Vagina (tissue), 2 donors: Measurements from ENCODE around the gene NCKAP5L. TPM values are rescaled to one million over a fixed set of nuclear protein-coding genes. Genes with fewer than 3 reads are reported as not detected.
"Not testable (repeated sequence)": the region's sequence is repeated elsewhere in the genome, so short reads cannot be mapped to it uniquely, and the experiment has no call there.

Experiments used
- DNase-seq, 2 donors: peaks; one replicate each; pipeline ENCODE4 v3.0.0-alpha.2; 2017; ENCODE audit errors: extremely low spot score in 2 of 2
- H3K27ac ChIP-seq: fragments of 200-600 bp; sonication (generic); one replicate; pipeline ENCODE4 v1.5.1; 2019
- H3K27me3 ChIP-seq: fragments of 200-600 bp; sonication (generic); one replicate; pipeline ENCODE4 v1.5.1; 2019
- H3K36me3 ChIP-seq, 2 donors: fragments of 200-600 bp; sonication (generic); one replicate each; pipeline ENCODE4 v1.5.1; 2017 to 2019
- H3K4me1 ChIP-seq: fragments of 200-600 bp; sonication (generic); one replicate; pipeline ENCODE4 v1.5.1; 2019
- H3K4me3 ChIP-seq, 2 donors: fragments of 200-600 bp; sonication (generic); 1 replicate in 1 of 2; 2 replicates in 1 of 2; pipeline ENCODE4 v1.5.1; 2016 to 2019
- H3K9me3 ChIP-seq: fragments of 200-600 bp; sonication (generic); one replicate; pipeline ENCODE4 v1.5.1; 2019
- POLR2A ChIP-seq, 2 donors: fragments of 450-650 bp; IDR thresholded peaks; one replicate each; pipeline ENCODE4 v1.6.1; 2017; ENCODE audit warnings: antibody characterized with exemption in 2 of 2, mild to moderate bottlenecking in 2 of 2, moderate library complexity in 2 of 2
- POLR2AphosphoS5 ChIP-seq, 2 donors: sonication (generic); formaldehyde crosslinking; IDR thresholded peaks; one replicate each; pipeline ENCODE4 v1.9.0; 2017; ENCODE audit warnings: antibody characterized with exemption in 2 of 2, mild to moderate bottlenecking in 2 of 2, low read depth in 1 of 2; ENCODE audit not compliant: insufficient read depth in 1 of 2
- intact Hi-C: fragments of 100-400 bp; cut with DNase I; formaldehyde crosslinking; loops from one replicate; pipeline ENCODE4 v1.15.1; 2023
- total RNA-seq: library from RNA; depleted of rRNA; stranded (reverse); fragments of >200 nt; gene quantifications from one replicate; pipeline ENCODE4 v1.2.3, GENCODE V29; 2016
- TF ChIP-seq, protein P1 (sequence below), 3 experiments: fragments of 450-650 bp in 2 of 3; fragments of 200-600 bp in 1 of 3; sonication (generic) in 1 of 3; IDR thresholded peaks; one replicate each; pipeline ENCODE4 v1.5.1; 2017 to 2019; ENCODE audit warnings: antibody characterized with exemption in 3 of 3, mild to moderate bottlenecking in 2 of 3, moderate library complexity in 2 of 3

Gene NCKAP5L
- total RNA-seq, 1 donor from 2014 or later: 15.7 TPM

DNA sequence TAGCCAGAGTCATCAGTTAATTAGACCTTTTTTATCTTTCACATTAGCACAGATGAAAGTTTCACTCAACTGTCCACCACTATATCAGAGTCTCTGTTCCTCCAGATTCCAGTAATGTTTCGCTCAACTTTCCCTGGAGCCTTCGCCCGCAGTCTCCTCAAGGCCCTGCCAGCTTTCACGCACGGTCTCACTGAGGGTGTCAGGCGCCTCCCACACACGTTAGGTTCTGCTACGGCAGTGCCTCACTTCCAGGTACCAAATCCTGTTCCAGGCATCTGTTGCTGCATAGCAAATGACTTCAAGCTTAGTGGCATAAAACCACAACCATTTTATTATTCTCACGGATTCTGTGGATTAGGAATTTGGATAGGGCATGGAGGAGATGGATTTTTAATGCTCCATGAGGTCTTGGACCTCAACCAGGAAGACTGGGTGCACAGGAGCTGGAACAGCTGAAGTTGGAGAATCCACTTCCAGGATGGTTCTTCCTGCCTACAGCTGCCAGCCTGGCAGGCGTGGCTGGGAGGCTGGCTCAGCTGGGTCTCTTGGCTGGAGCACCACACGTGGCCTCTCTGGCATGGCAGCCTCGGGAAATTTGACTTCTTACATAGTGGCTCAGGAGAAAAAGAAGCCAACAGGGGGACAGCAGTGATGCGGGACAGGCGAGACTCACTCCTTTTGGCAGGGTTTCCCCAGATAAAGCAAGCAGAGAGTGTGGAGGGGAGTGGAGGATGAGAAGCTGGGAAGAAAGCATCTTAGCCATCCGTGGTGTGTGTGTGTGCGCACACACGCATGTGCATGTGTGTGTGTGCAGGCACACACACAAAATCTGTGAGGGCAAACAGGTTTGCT is 36.0 kb upstream of the NCKAP5L start:
- DNase-seq: peak in 1 of 2 donors; percentile 49
- H3K27ac ChIP-seq: no peak overlapping the region
- peaks cover 21% of the 10 kb centered on the region for H3K4me1 ChIP-seq
- no peaks in the 10 kb centered on the region for H3K36me3 ChIP-seq
- intact Hi-C loops: loop anchor here (10.0 kb wide), 1 partner anchor 211 kb away; no protein-coding TSS in a partner anchor
- no peaks in the 10 kb centered on the region for H3K27me3 ChIP-seq
- H3K4me3 ChIP-seq: no peak overlapping the region
- H3K9me3 ChIP-seq: no peaks in the 10 kb centered on the region
- TF ChIP-seq POLR2A (IDR thresholded peaks at IDR 0.05) (no peak), POLR2AphosphoS5 (IDR thresholded peaks at IDR 0.05; ENCODE audit: insufficient read depth in 1 of 2, low read depth in 1 of 2) (no peak)
- TF ChIP-seq, protein P1, sequence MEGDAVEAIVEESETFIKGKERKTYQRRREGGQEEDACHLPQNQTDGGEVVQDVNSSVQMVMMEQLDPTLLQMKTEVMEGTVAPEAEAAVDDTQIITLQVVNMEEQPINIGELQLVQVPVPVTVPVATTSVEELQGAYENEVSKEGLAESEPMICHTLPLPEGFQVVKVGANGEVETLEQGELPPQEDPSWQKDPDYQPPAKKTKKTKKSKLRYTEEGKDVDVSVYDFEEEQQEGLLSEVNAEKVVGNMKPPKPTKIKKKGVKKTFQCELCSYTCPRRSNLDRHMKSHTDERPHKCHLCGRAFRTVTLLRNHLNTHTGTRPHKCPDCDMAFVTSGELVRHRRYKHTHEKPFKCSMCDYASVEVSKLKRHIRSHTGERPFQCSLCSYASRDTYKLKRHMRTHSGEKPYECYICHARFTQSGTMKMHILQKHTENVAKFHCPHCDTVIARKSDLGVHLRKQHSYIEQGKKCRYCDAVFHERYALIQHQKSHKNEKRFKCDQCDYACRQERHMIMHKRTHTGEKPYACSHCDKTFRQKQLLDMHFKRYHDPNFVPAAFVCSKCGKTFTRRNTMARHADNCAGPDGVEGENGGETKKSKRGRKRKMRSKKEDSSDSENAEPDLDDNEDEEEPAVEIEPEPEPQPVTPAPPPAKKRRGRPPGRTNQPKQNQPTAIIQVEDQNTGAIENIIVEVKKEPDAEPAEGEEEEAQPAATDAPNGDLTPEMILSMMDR (IDR thresholded peaks at IDR 0.05): no peak

- intact Hi-C loops: loop anchor here (10.0 kb wide), 1 partner anchor 214 kb away; no protein-coding TSS in a partner anchor
Observed at GRCh38 chr12:49860921-49861320, 32.7 kb upstream of the NCKAP5L start.

DNA sequence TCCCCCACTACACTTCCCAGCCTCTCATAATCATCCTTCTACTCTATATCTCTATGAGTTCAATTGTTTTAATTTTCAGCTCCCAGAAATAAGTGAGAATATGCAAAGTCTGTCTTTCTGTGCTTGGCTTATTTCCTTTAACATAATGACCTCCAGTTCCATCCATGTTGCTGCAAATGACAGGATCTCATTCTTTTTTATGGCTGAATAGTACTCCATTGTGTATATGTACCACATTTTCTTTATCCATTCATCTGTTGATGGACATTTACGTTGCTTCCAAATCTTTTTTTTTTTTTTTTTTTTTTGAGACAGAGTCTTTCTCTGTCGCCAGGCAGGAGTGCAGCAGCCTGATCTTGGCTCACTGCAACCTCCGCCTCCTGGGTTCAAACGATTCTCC is 27.7 kb upstream of the NCKAP5L start:
- intact Hi-C loops, H3K4me1 ChIP-seq, H3K36me3 ChIP-seq, H3K27me3 ChIP-seq, H3K4me3 ChIP-seq, H3K27ac ChIP-seq, H3K9me3 ChIP-seq, DNase-seq: not testable (repeated sequence)

More at GRCh38 chr12:49860921-49861320, 32.7 kb upstream of the NCKAP5L start:
- H3K4me3 ChIP-seq, H3K36me3 ChIP-seq, DNase-seq, H3K9me3 ChIP-seq, H3K27me3 ChIP-seq, H3K4me1 ChIP-seq, H3K27ac ChIP-seq: not testable (repeated sequence)

DNA sequence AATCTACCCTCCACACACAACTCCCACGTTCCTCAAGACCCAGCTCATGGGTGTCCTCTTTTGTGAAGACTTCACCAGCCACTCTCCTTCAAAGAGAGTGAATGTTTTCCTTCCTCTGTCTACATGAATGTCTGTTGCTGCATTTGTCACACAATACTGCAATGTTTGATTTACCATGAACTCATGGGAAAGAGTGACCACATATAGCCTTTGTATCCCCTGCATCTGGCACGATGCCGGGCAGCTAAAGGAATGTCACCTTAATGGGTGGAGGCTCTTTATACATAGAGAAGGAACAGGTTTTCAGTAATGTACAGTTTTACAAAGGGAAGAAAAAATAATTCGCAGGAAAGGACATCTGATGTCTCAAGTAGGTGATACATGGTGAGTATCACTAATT is 26.8 kb upstream of the NCKAP5L start:
- no peaks in the 10 kb centered on the region for H3K27me3 ChIP-seq
- DNase-seq: no peak
- TF ChIP-seq POLR2A (IDR thresholded peaks at IDR 0.05) (no peak), POLR2AphosphoS5 (IDR thresholded peaks at IDR 0.05; ENCODE audit: insufficient read depth in 1 of 2, low read depth in 1 of 2) (no peak)
- TF ChIP-seq, protein P1 (IDR thresholded peaks at IDR 0.05): no peak
- H3K4me1 ChIP-seq: no peaks in the 10 kb centered on the region
- no peak overlapping the region for H3K4me3 ChIP-seq
- no peaks in the 10 kb centered on the region for H3K36me3 ChIP-seq
- H3K9me3 ChIP-seq: no peaks in the 10 kb centered on the region
- no peak overlapping the region for H3K27ac ChIP-seq
- intact Hi-C loops: no loop called here

DNA sequence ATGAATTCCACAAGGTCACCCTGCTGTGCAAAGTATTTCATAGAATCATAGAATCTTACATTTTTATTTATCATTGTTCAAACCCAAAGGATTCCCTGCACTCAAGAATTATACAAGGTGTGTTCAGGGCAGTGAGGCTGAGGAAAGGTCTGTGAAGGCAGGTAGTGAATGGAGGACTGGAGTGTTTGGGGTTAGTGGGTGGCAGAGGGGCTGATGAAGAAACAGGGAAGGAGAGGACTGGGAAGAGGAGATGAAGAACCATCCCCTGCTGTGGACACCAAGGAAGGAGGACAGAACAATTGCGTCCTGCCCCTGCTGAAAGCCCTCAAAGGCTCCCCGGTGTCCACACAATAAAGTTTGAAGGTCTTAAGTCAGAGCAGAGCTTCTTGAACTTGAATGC is 25.5 kb upstream of the NCKAP5L start:
- TF ChIP-seq POLR2AphosphoS5 (IDR thresholded peaks at IDR 0.05; ENCODE audit: insufficient read depth in 1 of 2, low read depth in 1 of 2): no peak
- TF ChIP-seq, protein P1 (IDR thresholded peaks at IDR 0.05): no peak
- no peak for TF ChIP-seq POLR2A (IDR thresholded peaks at IDR 0.05)
- intact Hi-C loops: no loop called here
- DNase-seq: peak in 1 of 2 donors; percentile 52
- no peak overlapping the region for H3K4me3 ChIP-seq
- no peak overlapping the region for H3K27ac ChIP-seq
- H3K27me3 ChIP-seq: no peaks in the 10 kb centered on the region
- H3K9me3 ChIP-seq: no peaks in the 10 kb centered on the region
- no peaks in the 10 kb centered on the region for H3K4me1 ChIP-seq
- H3K36me3 ChIP-seq: no peaks in the 10 kb centered on the region

- intact Hi-C loops: no loop called here
- TF ChIP-seq POLR2AphosphoS5 (IDR thresholded peaks at IDR 0.05; ENCODE audit: insufficient read depth in 1 of 2, low read depth in 1 of 2) (no peak), POLR2A (IDR thresholded peaks at IDR 0.05) (no peak)
- TF ChIP-seq, protein P1 (IDR thresholded peaks at IDR 0.05): no peak
- Histone ChIP-seq H3K4me3 (no peak overlapping the region), H3K4me1 (peaks cover 10% of the 10 kb centered on the region), H3K27ac (no peak overlapping the region), H3K9me3 (no peaks in the 10 kb centered on the region), H3K27me3 (no peaks in the 10 kb centered on the region), H3K36me3 (no peaks in the 10 kb centered on the region)
- DNase-seq: peak in 1 of 2 donors; percentile 19
Observed at GRCh38 chr12:49847161-49847560, 18.9 kb upstream of the NCKAP5L start.
